PC-3 (cell line): Measurements from ENCODE around the gene METTL21A. TPM values are rescaled to one million over a fixed set of nuclear protein-coding genes. Genes with fewer than 3 reads are reported as not detected.

ENCODE experiments used
- ATAC-seq: fragments of 200-7000 bp; cut with Tn5 transposase; 2 replicates; pipeline ENCODE4 v1.9.1; 2020; ENCODE audit warnings: mild to moderate bottlenecking, moderate library complexity
- BruUV-seq: library from RNA; stranded (reverse); fragments of 400-500 nt; replicated peaks from 2 replicates; lab custom pipeline; 2021; lab: Mats Ljungman, UMichigan
- CTCF ChIA-PET: fragments of 300-600 bp; sonication (Branson Sonifier 250); formaldehyde crosslinking; loops from one replicate; lab custom pipeline; 2022; ENCODE audit warnings: antibody characterized with exemption; lab: Charles Lee
- POLR2A ChIA-PET: fragments of 300-600 bp; sonication (Branson Sonifier 250); formaldehyde crosslinking; loops from one replicate; lab custom pipeline; 2022; ENCODE audit warnings: antibody characterized with exemption; ENCODE audit not compliant: unreplicated experiment; lab: Charles Lee
- DNase-seq: peaks from one replicate; pipeline ENCODE4 v3.0.0-alpha.2; 2015
- H2AFZ ChIP-seq: fragments of 300-600 bp; sonication (generic); 2 replicates; pipeline ENCODE4 v1.6.0; 2016; ENCODE audit warnings: antibody characterized with exemption, low read length
- H3F3A ChIP-seq: fragments of 300-600 bp; sonication (generic); one replicate; pipeline ENCODE4 v1.6.0; 2017; ENCODE audit warnings: antibody characterized with exemption, low read length, control low read depth, mild to moderate bottlenecking; ENCODE audit not compliant: unreplicated experiment
- H3K27ac ChIP-seq: fragments of 300-600 bp; sonication (generic); 2 replicates; pipeline ENCODE4 v1.5.1; 2016; ENCODE audit warnings: mild to moderate bottlenecking, low read length
- H3K27me3 ChIP-seq: fragments of 300-600 bp; sonication (generic); 2 replicates; pipeline ENCODE4 v1.6.1; 2016; ENCODE audit warnings: low read length, mixed read lengths
- H3K36me3 ChIP-seq: fragments of 300-600 bp; sonication (generic); 2 replicates; pipeline ENCODE4 v1.6.1; 2016; ENCODE audit warnings: low read depth, mixed run types, low read length, mixed read lengths
- H3K4me1 ChIP-seq: fragments of 300-600 bp; sonication (generic); 2 replicates; pipeline ENCODE4 v1.5.1; 2016; ENCODE audit warnings: low read length; ENCODE audit not compliant: insufficient read depth
- H3K4me2 ChIP-seq: fragments of 300-600 bp; sonication (generic); 2 replicates; pipeline ENCODE4 v1.6.0; 2016; ENCODE audit warnings: low read length
- H3K4me3 ChIP-seq: fragments of 300-600 bp; sonication (generic); 2 replicates; pipeline ENCODE4 v1.5.1; 2016; ENCODE audit warnings: mild to moderate bottlenecking, low read length, mixed read lengths
- H3K79me2 ChIP-seq: fragments of 300-600 bp; sonication (generic); 2 replicates; pipeline ENCODE4 v1.6.1; 2017; ENCODE audit warnings: low read length, mixed read lengths
- H3K9ac ChIP-seq: fragments of 300-600 bp; sonication (generic); 2 replicates; pipeline ENCODE4 v1.6.0; 2016; ENCODE audit warnings: mild to moderate bottlenecking, low read length
- H3K9me2 ChIP-seq: fragments of 300-600 bp; sonication (generic); replicated peaks from 2 replicates; pipeline ENCODE4 v1.6.1; 2016; ENCODE audit warnings: mixed run types, low read length, mixed read lengths
- H3K9me3 ChIP-seq: fragments of 300-600 bp; sonication (generic); 2 replicates; pipeline ENCODE4 v1.6.1; 2016; ENCODE audit warnings: low read length, mixed read lengths
- H4K20me1 ChIP-seq: fragments of 300-600 bp; sonication (generic); 2 replicates; pipeline ENCODE4 v1.6.1; 2016; ENCODE audit warnings: low read length, mixed read lengths
- CTCF ChIP-seq: fragments of 300-600 bp; sonication (generic); conservative IDR thresholded peaks from 2 replicates; pipeline ENCODE4 v1.5.1; 2017; ENCODE audit warnings: antibody characterized with exemption, low read depth, mild to moderate bottlenecking, low read length
- EZH2 ChIP-seq: fragments of 300-600 bp; sonication (generic); IDR thresholded peaks from one replicate; pipeline ENCODE4 v1.6.1; 2017; ENCODE audit warnings: antibody characterized with exemption, mild to moderate bottlenecking, low read length; ENCODE audit not compliant: unreplicated experiment
- EZH2phosphoT487 ChIP-seq: fragments of 300-600 bp; sonication (generic); IDR thresholded peaks from 2 replicates; pipeline ENCODE4 v1.6.1; 2018; ENCODE audit warnings: mild to moderate bottlenecking, antibody characterized with exemption, low read length, borderline replicate concordance
- intact Hi-C: fragments of 100-400 bp; cut with micrococcal nuclease; formaldehyde crosslinking; loops from 2 replicates; pipeline ENCODE4 v1.9.0; 2023
- total RNA-seq: library from RNA; depleted of rRNA; stranded (reverse); fragments of >200 nt; gene quantifications from 2 replicates; pipeline ENCODE4 v1.2.3, GENCODE V29; 2014

The METTL21A gene
- total RNA-seq, 1 experiment from 2014 or later = 35.3 TPM

- no peak for DNase-seq
- Histone ChIP-seq H3K79me2 (no peaks in the 10 kb centered on the region), H3K9me2 (no peaks in the 10 kb centered on the region), H3K9me3 (no peaks in the 10 kb centered on the region), H4K20me1 (no peaks in the 10 kb centered on the region), H3K27ac (no peak overlapping the region), H2AFZ (no peak overlapping the region), H3K27me3 (no peaks in the 10 kb centered on the region), H3K9ac (no peak overlapping the region), H3K4me2 (no peak overlapping the region), H3K4me3 (no peak overlapping the region), H3K4me1 (no peaks in the 10 kb centered on the region), H3K36me3 (peaks cover 15% of the 10 kb centered on the region), H3F3A (no peaks in the 10 kb centered on the region)
- ChIA-PET CTCF (no interaction called here), POLR2A (no interaction called here)
- no TSS peak for BruUV-seq
- ATAC-seq = no peak
- intact Hi-C loops = no loop called here
- TF ChIP-seq EZH2 (no peak), EZH2phosphoT487 (no peak), CTCF (no peak)
Measured at GRCh38 chr2:207599636-207600035, 25.6 kb downstream of the METTL21A start.

- no TSS peak for BruUV-seq
- Histone ChIP-seq H2AFZ (no peak overlapping the region), H3K9me3 (no peaks in the 10 kb centered on the region), H3K4me2 (no peak overlapping the region), H3K27ac (no peak overlapping the region), H3K9me2 (no peaks in the 10 kb centered on the region), H3K36me3 (peaks cover 30% of the 10 kb centered on the region), H3K27me3 (no peaks in the 10 kb centered on the region), H3K4me3 (no peak overlapping the region), H3K4me1 (no peaks in the 10 kb centered on the region), H3K9ac (no peak overlapping the region), H3F3A (no peaks in the 10 kb centered on the region), H4K20me1 (no peaks in the 10 kb centered on the region), H3K79me2 (no peaks in the 10 kb centered on the region)
- no peak for TF ChIP-seq CTCF
- no peak for TF ChIP-seq EZH2
- TF ChIP-seq EZH2phosphoT487 = no peak
- ATAC-seq = no peak
- intact Hi-C loops = no loop called here
- CTCF ChIA-PET = interaction anchor here (0.7 kb wide), 1 partner anchor 229 kb away, joined by 3 read pairs; no protein-coding TSS in a partner anchor
- DNase-seq = no peak
- POLR2A ChIA-PET = no interaction called here
Measured at GRCh38 chr2:207594731-207595130, 30.5 kb downstream of the METTL21A start.

GRCh38 chr2:207594264-207594663, 30.9 kb downstream of the METTL21A start:
- ChIA-PET CTCF (interaction anchor here (0.7 kb wide), 1 partner anchor 230 kb away, joined by 3 read pairs; no protein-coding TSS in a partner anchor), POLR2A (no interaction called here)
- Histone ChIP-seq H3K9me3 (no peaks in the 10 kb centered on the region), H3K27ac (no peak overlapping the region), H3K4me3 (no peak overlapping the region), H4K20me1 (no peaks in the 10 kb centered on the region), H3K4me2 (no peak overlapping the region), H3K36me3 (peaks cover 32% of the 10 kb centered on the region), H3K79me2 (no peaks in the 10 kb centered on the region), H3K9me2 (no peaks in the 10 kb centered on the region), H3K4me1 (no peaks in the 10 kb centered on the region), H2AFZ (no peak overlapping the region), H3F3A (no peaks in the 10 kb centered on the region), H3K9ac (no peak overlapping the region), H3K27me3 (no peaks in the 10 kb centered on the region)
- BruUV-seq = no TSS peak
- DNase-seq = no peak
- intact Hi-C loops = no loop called here
- TF ChIP-seq CTCF (no peak), EZH2phosphoT487 (no peak), EZH2 (no peak)
- ATAC-seq = no peak
